Upper lobe of left lung (tissue), 4 donors: ENCODE results near the gene BACE1-AS.

ENCODE experiments used
- POLR2A ChIP-seq, 4 donors: fragments of 450-650 bp; IDR thresholded peaks; one replicate each; pipeline ENCODE4 v1.5.1; 2016 to 2017; ENCODE audit warnings: antibody characterized with exemption in 4 of 4, mild to moderate bottlenecking in 2 of 4
- POLR2AphosphoS5 ChIP-seq, 2 donors: sonication (generic); formaldehyde crosslinking; IDR thresholded peaks; one replicate each; pipeline ENCODE4 v1.5.1; 2017; ENCODE audit warnings: antibody characterized with exemption in 2 of 2
- TF ChIP-seq, protein P1 (sequence below), 6 experiments: fragments of 450-650 bp in 4 of 6; fragments of 200-600 bp in 2 of 6; sonication (generic) in 2 of 6; IDR thresholded peaks; one replicate each; pipeline ENCODE4 v1.5.1; 2016 to 2019; ENCODE audit warnings: antibody characterized with exemption in 6 of 6

DNA sequence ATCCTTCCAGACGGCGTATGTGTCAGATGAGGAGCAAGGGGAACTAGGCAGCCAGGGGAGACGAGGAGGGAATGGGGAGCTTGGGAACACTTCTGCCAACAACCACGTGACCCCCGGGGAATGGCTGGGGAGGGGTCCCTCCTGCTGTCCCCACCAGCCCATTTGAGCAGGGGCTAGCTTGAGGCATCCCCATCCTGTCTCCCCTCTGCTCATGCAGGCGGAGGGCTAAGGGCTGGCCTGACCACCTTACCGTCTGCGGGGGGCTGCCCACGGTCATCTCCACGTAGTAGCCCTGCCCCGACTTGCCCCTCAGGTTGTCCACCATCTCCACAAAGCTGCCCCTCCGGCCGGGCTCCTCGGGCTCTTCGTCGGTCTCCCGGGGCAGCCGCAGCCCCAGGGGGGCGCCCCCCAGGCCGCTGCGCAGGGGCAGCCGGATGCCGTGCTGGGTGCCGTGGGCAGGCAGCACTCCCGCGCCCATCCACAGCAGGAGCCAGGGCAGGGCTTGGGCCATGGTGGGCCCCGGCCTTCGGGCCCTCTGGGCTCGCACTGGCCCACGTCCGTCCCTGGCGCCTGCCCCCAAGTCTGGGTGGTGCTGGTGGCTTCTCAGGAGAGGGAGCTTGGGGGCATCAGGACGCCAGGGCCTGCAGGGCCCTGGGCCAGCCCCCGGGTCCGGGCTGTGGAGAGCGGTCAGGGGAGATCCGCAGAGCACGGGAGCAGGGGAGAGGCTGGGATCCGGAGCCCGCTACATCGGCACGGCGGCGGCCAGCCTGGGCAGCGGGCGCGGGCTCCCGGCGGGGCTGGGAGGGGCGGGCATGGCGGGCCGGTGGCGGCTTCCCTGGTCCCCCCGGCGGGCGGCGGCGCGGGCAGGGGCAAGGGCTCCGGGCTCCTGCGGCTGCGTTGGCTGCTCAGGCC, 24.4 kb downstream of the BACE1-AS start:
- TF ChIP-seq, protein P1, sequence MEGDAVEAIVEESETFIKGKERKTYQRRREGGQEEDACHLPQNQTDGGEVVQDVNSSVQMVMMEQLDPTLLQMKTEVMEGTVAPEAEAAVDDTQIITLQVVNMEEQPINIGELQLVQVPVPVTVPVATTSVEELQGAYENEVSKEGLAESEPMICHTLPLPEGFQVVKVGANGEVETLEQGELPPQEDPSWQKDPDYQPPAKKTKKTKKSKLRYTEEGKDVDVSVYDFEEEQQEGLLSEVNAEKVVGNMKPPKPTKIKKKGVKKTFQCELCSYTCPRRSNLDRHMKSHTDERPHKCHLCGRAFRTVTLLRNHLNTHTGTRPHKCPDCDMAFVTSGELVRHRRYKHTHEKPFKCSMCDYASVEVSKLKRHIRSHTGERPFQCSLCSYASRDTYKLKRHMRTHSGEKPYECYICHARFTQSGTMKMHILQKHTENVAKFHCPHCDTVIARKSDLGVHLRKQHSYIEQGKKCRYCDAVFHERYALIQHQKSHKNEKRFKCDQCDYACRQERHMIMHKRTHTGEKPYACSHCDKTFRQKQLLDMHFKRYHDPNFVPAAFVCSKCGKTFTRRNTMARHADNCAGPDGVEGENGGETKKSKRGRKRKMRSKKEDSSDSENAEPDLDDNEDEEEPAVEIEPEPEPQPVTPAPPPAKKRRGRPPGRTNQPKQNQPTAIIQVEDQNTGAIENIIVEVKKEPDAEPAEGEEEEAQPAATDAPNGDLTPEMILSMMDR (IDR thresholded peaks at IDR 0.05), result no peak
- no peak for TF ChIP-seq POLR2A (IDR thresholded peaks at IDR 0.05)
- no peak for TF ChIP-seq POLR2AphosphoS5 (IDR thresholded peaks at IDR 0.05)
